Occipital lobe (tissue), 2 donors: ENCODE data around the gene HGFAC. TPM values are rescaled to one million over a fixed set of nuclear protein-coding genes. Genes with fewer than 3 reads are reported as not detected.

Source experiments
- DNase-seq: peaks from one replicate; lab custom pipeline; 2025; lab: John Stamatoyannopoulos, UW
- total RNA-seq: library from RNA; depleted of rRNA; stranded (reverse); fragments of >200 nt; gene quantifications from one replicate; pipeline ENCODE4 v1.2.3, GENCODE V29; 2014

HGFAC gene
- total RNA-seq, 1 donor from 2014 or later: 1.2 TPM

DNA sequence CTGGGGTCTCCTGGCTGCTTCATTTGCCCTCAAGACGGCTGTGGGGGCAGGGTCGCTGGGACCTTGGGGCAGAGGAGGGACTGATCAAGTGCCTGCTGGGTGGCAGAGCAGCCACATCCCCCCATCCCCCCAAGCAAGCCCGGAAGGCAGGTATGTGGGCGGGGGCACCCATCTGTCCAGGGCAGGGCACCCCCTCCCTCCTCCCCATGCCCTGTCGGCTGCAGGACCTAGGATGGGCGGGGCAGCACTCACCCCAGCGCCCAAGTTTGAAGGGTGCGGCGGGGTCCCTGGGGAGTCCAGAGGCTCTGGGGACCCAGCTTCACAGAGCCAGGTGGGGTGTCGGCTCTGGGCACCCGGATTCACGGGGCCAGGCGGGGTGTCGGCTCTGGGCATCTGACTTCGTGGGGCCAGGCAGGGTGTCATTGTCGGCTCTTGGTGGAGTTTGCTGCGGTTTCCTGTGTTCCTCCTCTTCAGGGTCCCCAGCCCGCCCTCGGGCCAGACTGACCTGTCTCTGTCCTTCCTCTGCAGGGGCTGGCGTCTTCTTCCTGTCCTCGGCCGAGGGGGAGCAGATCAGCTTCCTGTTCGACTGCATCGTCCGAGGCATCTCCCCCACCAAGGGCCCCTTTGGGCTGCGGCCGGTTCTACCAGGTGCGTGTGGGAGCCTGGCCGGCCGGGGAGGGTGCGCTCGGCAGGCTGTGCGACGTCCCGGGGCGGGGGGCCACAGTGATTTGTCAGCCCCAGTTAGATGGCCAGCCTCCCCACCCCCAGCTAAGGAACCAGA, 43.4 kb downstream of the HGFAC start:
- DNase-seq: no peak

DNA sequence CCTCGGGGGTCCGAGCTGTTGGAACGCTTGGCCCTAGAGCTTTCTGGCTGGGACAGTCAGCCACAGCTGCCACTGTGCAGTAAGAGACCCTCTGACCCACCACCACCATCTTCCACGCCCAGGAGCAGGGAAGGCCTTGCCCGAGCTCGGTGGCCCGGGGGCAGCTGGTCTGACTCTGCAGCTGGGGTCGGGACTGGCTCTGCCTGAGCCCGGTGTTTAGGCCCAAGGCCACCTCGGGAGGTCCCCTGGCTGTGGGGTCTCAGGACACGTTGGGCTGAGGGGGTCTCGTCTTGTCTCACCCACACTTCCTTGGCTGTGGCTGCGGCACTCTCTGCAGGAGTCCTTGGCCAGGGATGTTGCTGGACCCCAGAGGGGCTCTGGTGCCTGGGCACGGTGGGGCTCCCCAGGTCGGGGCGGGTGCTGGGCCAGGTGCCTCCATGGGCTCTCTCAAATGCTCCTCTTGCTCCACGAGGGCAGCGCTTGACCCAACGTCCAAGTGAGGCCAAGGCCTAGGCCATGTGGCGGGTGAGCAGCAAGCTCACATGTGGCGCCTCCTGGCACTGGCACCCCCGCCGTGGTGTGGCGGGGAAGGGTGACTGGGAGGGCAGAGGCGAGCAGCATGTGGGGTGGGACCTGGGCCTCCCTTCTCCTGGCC, 44.2 kb downstream of the HGFAC start:
- DNase-seq: no peak

DNA sequence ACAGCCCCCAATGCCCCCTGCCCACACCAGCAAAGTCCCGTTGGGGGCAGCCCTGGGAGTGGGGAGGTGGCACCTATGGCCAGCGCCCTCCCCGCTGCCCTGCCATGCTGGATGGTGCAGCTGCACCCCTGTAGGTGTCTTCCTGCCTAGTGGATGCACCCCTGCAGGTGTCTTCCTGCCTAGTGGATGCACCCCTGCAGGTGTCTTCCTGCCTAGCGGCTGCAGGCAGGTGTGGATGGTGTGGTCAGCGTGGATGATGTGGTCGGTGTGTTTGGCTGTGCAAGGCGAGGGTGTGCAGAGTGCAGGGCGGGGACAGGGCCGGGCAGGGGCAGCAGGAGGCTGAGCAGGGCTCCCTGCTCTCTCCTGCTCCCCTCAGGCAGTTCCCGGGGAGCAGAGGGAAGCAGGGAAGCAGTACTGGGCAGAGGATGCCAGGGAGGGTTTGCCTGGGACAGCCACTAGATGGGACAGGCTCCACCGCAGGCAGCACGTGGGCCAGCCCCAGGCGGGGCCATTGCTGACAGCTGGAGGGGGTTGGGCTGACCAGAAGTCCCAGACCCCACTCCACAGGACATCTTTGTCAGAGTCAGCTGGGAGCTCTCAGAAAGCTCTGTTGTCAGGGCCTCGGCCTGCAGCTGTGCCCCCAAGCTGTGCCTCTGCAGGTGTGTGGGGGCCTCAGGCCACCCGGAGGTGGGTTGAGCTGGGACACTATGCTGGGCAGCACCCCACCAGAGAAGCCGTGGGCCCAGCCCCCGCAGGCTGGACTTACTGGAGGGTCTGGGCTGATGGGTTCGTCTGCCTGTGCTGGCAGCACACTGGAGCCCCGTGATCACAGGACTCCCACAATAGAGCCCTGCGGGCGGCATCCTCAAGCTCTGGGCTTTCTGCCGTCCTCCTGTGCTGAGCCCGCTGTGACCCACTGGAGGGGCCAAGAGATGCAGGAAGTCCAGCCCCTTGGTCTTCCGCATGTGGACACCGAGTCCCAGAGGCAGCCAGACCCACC, 45.1 kb downstream of the HGFAC start:
- DNase-seq: no peak

DNA sequence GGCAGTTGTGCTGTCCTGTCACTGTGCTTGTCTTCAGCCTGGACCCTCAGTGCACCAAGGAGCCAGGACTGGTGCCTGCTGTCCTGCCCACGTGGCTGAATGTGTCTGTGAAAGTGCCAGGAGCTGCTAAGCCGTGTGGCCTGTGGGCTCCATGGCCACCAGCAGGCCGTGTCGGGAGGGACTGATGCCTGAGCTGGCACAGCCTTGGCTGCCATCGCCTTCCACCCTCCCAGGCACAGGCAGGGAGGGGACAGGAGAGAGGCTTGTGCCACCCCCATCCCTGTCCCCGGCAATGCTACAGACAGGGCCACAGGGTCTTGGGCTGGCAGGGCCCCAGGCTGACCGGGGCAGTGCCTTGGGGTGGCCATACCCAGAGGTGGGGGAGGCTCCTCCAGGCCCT, 46.1 kb downstream of the HGFAC start:
- no peak for DNase-seq

DNA sequence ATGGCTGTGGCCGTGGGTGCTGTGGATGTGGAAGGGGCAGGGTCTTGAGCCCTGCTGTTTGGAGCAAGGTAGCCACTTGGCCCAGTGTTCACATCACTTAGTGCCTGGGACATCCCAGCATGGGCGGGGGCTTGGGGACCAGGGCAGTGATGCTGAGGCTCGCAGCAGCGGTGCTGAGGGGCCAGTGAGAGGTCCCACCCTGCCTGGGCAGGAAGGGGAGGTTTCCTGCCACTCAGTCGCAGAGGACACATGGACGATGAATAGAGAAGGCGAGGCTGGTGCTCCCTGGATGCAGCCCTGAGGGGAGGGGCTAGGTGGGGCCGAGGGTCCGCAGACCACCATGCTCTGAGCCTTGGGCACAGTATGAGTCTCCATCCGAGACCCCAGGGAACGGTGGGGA, 47.1 kb downstream of the HGFAC start:
- DNase-seq: no peak

GRCh38 chr4:3489451-3489962, 47.7 kb downstream of the HGFAC start:
- DNase-seq: no peak

GRCh38 chr4:3491681-3492405, 50.1 kb downstream of the HGFAC start:
- no peak for DNase-seq

GRCh38 chr4:3492741-3493719, 51.3 kb downstream of the HGFAC start:
- no peak for DNase-seq

DNA sequence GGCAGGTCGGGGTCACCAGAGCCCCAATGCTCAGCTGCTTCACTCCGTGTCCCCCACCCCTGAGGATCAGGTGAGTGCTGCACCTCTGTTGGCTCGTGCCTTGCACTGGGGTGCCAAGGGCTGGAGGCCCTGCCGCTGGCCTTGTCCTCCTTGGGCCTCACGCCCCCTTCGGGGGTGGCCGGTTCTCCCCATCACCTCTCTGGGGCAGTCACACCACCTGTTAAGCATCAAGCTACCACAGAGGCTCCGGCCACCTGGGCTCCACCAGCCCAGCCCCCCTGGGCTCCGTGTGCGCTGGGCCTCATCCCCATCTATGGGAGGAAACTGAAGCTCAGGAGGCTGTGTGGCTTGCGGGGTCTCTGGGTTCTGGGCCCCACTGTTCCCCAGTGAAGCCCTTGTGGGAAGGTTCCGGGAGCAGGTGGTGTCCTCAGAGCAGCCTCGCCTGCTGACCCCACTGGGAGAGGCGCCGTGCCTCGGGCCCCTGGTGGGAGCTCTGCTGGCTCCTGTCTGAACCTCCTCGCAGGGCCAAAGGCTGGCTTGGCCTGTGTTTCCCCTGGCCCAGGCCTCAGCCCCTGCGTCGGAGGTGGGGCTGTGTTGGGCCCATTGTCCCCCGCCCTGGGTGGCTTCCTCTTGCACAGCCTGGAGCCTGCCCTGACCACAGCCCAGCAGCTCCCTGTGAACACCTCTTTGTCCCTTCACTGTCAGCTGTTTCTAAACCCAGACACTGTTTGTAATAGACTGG, 52.1 kb downstream of the HGFAC start:
- DNase-seq: no peak

DNA sequence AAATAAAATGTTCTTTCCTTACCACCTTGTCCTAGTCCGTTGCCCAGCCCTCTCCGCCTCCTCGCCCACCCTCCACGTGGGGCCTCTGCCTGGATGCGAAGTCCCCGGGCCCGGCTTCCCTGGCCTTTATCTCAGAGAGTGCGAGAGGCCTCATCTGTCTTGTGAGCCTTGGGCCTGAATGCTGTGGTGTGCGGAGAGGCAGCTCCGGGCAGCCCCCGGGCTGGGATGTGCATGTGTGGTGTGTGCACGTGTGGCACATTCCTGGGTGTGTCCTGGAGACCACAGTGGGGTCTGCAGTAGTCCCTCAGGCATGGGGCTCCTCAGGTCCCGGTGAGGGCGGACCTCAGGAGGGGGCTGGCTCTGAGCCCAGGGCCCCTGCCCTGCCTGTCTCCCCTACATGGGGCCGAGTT, 52.7 kb downstream of the HGFAC start:
- DNase-seq: no peak

DNA sequence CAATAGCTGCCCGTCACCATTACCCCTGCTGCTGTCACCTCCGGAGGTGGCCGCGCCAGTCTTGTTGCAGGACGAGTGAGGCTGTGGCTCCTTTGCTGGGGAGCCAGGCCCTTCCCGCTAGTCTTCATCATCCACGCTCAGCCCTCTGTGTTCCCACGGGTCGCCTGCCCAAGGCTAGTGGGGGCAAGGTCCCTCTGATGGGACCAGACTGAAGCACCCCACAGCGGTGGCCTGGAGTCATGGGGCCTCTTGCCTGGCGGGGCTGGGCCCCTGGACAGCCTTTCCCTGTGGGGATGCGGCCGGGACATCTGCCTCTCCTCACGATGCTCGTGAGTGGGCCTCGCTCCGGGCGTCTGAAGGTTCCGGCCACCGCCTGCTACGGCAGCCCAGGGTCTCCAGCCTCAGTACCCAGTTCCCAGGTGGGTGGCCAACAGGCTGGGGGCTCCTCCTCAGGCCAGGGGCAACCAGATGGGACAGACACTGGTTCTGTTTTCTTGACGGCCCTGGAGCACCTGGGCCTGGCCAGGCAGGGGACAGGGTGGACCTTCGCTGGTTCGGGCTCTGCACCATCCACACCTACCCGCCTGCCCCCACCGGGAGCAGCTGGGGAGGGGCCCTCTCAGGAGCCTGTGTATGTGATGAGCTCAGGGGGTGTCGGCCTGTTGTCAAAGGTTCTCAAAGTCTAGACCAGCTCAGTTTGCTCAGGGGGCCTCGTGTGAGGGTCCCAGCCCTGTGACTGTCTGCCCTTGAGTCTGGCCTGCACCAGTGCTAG, 53.6 kb downstream of the HGFAC start:
- DNase-seq: no peak

- no peak for DNase-seq
Observed at GRCh38 chr4:3496021-3496420, 54.3 kb downstream of the HGFAC start.

GRCh38 chr4:3497095-3497494, 55.3 kb downstream of the HGFAC start:
- DNase-seq: no peak

- no peak for DNase-seq
Observed at GRCh38 chr4:3497523-3498389, 56.0 kb downstream of the HGFAC start.

GRCh38 chr4:3498407-3498806, 56.6 kb downstream of the HGFAC start:
- DNase-seq: no peak
